ENCODE measurements around the gene PRTFDC1.
A peak's percentile ranks its signal among the peaks of the same experiment; 100 is the strongest.
"Not testable (repeated sequence)": the region's sequence is repeated elsewhere in the genome, so short reads cannot be mapped to it uniquely, and the experiment has no call there.

PRTFDC1 gene

DNA sequence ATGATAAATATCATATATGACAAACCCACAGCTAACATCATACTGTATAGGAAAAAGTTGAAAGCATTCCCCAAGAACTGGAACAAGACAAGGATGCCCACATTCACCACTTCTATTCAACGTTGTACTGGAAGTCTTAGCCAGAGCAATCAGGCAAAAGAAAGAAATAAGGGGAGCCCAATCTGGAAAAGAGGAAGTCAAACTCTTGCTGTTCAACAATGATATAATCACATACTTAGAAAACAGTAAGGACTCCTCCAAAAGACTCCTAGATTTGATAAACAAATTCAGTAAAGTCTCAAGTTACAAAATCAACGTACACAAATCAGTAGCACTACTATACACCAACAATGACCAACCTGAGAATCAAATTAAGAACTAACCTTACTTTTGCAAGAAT is 114.6 kb downstream of the PRTFDC1 start:
- DNase-seq; in situ Hi-C loops (cut with HindIII; ENCODE audit: low pct_ligation_motif_present, low pct_unique_long_range_greater_than_20kb, low sequenced_read_pairs): not testable (repeated sequence)

DNA sequence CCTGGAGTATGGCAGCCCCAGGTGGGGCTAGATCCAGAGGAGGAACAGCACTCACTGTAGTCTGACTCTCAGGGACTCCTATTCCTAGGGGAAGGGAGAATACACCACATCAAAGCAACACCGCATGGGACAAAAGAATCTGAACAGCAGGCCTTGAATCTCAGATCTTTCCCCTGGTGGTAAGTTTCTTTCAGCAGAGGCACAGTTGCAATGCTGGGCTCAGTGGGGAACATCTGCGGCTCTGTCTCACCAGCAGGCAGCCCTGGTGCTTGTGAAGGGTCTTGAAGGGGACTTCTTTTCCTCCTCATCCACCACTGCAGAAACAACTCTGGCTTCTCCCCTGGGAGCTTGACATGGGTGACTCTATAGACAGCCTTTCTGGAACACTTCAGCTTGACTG is 117.5 kb downstream of the PRTFDC1 start:
- in situ Hi-C loops (cut with HindIII; ENCODE audit: low pct_ligation_motif_present, low pct_unique_long_range_greater_than_20kb, low sequenced_read_pairs): no loop called here
- no peak for DNase-seq

DNA sequence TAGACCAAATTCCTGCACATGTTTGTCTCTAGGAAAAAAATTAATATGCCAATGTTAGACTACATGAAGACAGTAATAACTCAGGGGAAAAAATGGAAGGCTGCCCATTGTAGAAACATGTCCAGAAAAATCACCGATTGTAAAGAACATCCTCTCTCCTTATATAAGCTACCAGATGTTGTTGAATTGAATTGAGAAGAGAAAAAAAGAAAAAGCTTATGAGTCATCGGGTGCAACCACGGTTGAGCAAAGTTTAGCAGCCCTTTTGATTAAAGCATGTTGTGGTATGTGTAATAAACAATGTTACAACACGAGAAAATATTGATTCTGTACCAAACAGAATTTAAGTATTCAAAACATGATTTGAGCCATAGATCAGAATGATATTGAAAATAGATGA is 126.4 kb downstream of the PRTFDC1 start:
- in situ Hi-C loops (cut with HindIII; ENCODE audit: low pct_ligation_motif_present, low pct_unique_long_range_greater_than_20kb, low sequenced_read_pairs): no loop called here
- DNase-seq: peak; percentile 11

DNA sequence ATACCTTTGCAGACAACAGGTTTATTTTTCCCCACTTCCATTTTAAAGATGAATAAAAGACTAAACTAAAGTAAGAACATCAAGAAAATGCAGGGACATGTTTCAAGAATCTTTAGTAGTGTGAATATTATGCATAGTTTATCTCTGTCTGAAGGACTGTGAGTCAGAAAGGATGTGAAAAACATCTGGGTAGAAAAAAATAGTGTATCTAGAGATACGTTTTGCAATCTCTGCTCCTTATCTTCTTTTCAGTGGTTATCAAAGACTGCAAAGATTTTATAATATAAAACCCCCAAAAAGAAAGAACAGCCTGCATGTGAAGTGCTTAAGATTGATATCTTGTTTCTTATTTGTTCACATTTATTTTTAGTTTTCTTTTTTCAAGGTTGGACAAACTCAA is 126.9 kb downstream of the PRTFDC1 start:
- in situ Hi-C loops (cut with HindIII; ENCODE audit: low pct_ligation_motif_present, low pct_unique_long_range_greater_than_20kb, low sequenced_read_pairs): no loop called here
- no peak for DNase-seq

DNA sequence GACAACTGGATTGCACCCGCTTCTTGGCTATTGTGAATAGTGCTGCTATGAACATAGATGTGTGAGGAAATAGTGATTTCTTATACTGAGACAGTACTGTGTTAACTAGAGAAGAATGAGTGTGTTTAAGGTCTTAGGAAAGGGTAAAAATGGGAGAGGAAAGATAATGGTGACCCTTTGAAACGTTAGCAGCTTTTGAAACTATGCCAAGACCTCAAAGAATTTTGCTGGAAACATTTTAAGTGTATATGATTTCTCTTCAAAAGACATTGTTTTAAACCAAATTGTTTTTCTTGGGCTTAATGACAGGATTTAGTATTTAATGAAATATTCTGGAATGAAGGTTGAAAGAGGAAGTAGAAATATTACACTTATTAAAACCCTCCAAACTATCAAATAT is 127.9 kb downstream of the PRTFDC1 start:
- in situ Hi-C loops (cut with HindIII; ENCODE audit: low pct_ligation_motif_present, low pct_unique_long_range_greater_than_20kb, low sequenced_read_pairs): no loop called here
- no peak for DNase-seq

DNA sequence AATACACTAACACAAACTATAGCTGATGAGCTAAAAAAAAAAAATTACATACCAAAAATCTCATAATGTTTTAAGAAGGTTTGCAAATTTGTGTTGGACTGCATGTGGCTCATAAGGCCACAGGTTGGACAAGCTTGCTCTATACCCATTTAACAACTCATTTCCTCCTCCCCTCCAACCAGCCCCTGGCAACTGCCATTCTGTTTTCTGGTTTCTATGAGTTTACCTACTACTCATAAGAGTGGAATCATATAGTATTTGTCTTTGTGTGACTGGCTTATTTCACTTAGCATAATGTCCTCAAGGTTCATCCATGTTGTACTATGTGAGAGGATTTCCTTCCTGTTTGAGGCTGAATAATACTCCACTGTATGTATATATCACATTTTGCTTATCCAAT is 128.3 kb downstream of the PRTFDC1 start:
- in situ Hi-C loops (cut with HindIII; ENCODE audit: low pct_ligation_motif_present, low pct_unique_long_range_greater_than_20kb, low sequenced_read_pairs): no loop called here

DNA sequence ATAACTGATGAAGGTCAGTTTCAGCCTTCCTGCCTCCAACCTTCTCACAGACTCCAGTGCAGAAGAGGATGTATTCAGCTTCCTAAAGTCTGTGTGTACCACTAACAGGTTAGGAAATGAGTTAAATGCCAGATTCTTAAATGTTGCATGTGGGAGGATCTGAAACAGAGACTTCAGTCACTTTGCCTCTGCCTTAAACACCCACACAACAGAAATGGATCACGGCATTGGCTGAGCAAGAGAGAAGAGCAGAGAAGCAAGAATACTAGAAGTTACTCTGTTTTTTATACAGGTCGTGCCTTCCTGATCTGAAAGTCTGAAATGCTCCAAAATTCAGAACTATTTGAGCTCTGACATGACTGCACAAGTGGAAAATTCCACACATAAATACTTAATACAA is 129.8 kb downstream of the PRTFDC1 start:
- DNase-seq: no peak
- in situ Hi-C loops (cut with HindIII; ENCODE audit: low pct_ligation_motif_present, low pct_unique_long_range_greater_than_20kb, low sequenced_read_pairs): no loop called here

More for the DNA sequence above, 128.3 kb downstream of the PRTFDC1 start:
- no peak for DNase-seq

DNA sequence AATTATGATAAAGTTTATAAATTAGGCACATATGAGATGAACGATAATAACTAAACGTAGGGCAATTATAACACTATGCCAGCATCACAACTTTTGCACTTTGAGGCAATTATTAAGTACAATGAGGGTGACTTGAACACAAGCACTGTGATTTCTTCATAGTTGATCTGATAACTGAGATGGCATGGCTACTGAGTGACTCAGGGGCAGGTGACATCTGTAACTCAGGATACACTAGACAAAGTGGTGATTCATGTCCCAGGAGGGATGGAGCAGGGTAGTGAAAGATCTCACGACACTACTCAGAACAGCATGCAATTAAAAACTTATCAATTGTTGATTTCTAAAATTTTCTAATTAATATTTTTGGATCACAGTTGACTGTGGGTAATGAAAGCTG is 130.4 kb downstream of the PRTFDC1 start:
- in situ Hi-C loops (cut with HindIII; ENCODE audit: low pct_ligation_motif_present, low pct_unique_long_range_greater_than_20kb, low sequenced_read_pairs): no loop called here
- peak; percentile 24 for DNase-seq

DNA sequence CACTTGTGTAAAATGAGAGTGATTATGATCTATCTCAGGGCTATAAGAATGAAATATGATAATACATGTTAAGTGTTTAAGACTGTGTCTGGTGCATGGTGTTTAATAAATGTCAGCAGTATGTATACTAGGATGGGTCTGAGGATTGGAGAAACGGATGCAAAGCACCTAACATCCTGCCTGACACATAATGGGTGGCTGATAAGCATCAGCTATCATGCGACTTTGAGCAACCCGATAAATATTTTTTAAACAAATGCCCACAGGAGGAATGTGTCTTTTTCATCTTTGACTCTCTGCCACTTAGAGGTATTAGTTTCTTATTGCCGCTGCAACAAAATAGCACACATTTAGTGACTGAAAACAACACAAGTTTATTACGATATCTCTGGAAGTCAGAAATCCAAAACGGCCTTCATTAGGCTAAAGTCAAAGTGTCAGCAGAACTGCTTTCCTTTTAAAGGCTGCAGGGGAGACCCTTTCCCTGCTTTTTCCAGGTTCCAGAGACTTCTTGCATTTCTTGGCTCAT is 135.5 kb downstream of the PRTFDC1 start:
- in situ Hi-C loops (cut with HindIII; ENCODE audit: low pct_ligation_motif_present, low pct_unique_long_range_greater_than_20kb, low sequenced_read_pairs): no loop called here

DNA sequence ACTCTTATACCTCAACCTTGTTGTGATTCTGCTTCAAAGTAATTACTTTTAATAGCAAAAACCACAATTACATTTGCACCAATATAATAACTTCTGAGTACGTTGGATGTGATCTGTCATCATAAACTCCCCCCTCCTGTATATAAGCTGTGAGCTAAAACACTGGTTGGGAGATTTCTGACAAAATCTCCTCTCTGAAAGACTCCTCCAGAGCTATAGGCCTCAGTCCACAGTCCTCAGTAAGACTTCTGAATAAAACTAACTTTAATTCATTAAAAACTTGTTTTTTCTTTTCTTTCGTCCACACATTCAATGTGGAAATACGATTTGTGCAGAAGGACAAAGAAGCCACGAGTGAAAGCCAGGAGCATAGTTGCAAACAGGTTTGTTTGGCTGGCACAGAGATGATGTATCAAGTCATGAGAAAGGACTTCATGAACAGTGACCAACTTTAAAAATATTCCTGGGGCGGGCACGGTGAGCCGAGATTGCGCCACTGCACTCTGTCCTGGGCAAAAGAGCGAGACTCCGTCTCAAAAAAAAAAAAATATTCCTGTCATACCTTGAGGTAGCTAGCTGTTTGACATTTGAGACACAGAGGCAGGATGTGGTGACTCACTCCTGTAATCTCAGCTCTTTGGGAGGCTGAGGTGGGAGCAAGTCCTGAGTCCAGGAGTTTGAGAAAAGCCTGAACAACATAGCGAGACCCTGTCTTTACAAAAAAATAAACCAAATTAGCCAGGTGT is 137.7 kb downstream of the PRTFDC1 start:
- no peak for DNase-seq
- in situ Hi-C loops (cut with HindIII; ENCODE audit: low pct_ligation_motif_present, low pct_unique_long_range_greater_than_20kb, low sequenced_read_pairs): no loop called here

More for the DNA sequence above, 135.5 kb downstream of the PRTFDC1 start:
- DNase-seq: no peak

DNA sequence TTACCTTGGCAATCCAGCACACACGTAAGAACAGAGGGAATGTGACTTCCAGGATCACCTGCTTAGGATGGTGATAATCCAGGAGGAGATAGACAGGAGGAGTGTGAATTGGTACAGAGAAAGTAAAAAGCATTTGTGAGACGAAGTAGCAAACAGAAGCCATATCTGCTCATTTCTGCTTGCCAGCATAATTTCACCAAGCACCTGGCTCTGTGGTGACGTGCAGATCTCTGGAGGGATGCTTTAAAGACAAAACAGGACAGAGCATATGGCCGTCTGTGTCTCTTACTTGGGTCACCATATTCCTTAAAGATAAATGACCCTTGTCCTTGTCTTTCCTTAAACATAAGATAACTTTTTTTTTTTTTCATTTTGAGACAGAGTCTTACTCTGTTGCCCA is 138.6 kb downstream of the PRTFDC1 start:
- in situ Hi-C loops (cut with HindIII; ENCODE audit: low pct_ligation_motif_present, low pct_unique_long_range_greater_than_20kb, low sequenced_read_pairs): no loop called here
- no peak for DNase-seq

DNA sequence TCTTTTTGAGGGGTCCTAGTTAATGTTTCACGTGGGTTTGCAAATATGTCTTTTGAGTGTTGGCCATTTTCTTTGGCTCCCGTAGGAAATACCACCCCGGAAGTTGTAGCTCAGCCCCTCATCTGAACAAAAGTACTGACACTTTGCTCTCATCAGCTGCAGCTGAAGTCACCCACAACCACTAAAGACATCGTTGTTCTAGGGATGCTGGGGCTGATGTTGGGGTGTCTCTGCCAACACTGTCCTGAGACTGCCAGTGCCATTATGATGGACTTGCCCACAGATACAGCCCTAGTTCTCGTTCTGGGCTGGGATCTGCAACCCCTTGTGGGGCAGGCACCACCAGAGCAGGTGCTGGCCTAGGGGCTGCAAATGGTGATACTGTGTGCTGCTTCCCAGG is 146.1 kb downstream of the PRTFDC1 start:
- no peak for DNase-seq
- in situ Hi-C loops (cut with HindIII; ENCODE audit: low pct_ligation_motif_present, low pct_unique_long_range_greater_than_20kb, low sequenced_read_pairs): no loop called here

DNA sequence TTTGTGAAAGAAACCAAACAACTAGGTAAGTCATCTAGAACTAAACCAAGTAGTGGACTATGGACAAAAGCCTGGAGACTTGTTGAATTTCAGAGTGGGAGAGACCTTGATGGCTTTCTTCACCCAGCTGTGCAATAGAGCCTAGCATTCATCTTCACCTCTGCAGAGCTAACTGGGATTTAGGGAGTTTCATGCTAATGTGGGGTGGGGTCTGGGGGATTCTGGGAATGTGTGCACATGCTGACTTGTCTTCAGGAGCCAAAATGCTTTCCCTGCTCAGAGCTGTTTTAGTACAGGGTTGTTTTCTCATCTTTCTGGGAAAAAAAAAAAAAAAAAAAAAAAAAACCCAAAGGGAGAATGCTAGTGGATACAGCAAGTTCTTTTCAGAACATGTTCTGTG is 147.4 kb downstream of the PRTFDC1 start:
- in situ Hi-C loops (cut with HindIII; ENCODE audit: low pct_ligation_motif_present, low pct_unique_long_range_greater_than_20kb, low sequenced_read_pairs): no loop called here
- DNase-seq: no peak

DNA sequence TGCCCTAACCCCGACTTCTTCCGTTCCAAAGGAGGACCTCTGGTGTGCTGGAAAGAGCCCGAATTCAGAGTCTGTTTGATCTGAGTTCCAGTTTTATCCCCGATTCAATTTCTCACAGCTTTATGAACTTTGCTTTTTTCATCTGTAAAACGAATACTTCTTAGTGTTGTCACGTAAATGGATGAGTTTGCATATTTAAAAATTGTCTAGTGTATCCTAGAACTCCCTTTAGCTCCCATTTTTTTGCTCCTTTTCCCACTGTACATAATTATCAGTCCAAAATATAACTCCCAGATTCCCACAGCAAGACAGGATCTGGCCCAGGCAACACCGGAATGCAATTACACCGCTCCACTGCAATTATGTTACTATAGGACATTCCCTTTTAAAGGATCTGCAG is 148.0 kb downstream of the PRTFDC1 start:
- in situ Hi-C loops (cut with HindIII; ENCODE audit: low pct_ligation_motif_present, low pct_unique_long_range_greater_than_20kb, low sequenced_read_pairs): no loop called here

DNA sequence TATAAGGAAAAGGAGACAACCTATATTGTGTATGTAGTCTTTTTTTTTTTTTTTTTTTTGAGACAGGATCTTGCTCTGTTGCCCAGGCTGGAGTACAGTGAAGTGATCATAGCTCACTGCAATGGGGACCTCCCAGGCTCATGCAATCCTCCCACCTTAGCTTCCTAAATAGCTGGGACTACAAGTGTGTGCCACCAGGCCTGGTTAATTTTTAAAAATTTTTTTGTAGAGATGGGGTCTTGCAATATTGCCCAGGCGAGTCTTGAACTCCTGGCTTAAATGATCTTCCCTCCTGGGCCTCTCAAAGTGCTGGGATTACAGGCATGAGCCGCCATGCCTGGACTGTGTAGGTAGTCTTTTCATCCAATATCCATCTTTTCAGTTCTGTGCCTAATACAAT is 150.0 kb downstream of the PRTFDC1 start:
- DNase-seq: no peak
- in situ Hi-C loops (cut with HindIII; ENCODE audit: low pct_ligation_motif_present, low pct_unique_long_range_greater_than_20kb, low sequenced_read_pairs): no loop called here

More for the DNA sequence above, 148.0 kb downstream of the PRTFDC1 start:
- DNase-seq: no peak

DNA sequence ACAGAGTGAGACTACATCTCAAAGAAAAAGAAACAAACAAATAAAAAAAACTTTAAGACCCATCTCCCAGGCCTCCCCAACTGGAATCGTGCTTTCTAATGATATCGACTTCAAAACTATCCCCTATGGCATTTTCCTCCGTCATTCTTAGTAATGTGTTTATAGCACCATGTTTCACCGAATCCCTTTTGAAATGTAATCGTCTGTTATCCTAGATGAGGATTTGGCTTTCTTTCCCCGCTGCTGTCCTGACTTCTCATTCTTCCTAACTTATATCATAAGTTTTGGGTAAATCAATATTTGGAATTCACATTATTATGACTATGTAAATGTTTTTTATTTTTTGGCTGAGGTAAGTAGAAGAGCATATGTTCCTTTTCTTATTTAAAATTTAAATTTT is 151.5 kb downstream of the PRTFDC1 start:
- DNase-seq: no peak
- in situ Hi-C loops (cut with HindIII; ENCODE audit: low pct_ligation_motif_present, low pct_unique_long_range_greater_than_20kb, low sequenced_read_pairs): no loop called here

Measured in ACHN (cell line).